Kidney (tissue), 22 donors: ENCODE measurements around the gene SIK3. TPM values are rescaled to one million over a fixed set of nuclear protein-coding genes. Genes with fewer than 3 reads are reported as not detected.
A peak's percentile ranks its signal among the peaks of the same experiment; 100 is the strongest.

ENCODE experiments used
- DNase-seq, 5 donors: peaks; one replicate each; pipeline ENCODE4 v3.0.0-alpha.2; 2013 to 2020
- FAIRE-seq: peaks from 2 replicates; lab custom pipeline; 2012; peaks lifted over from hg19 to GRCh38; lab: Jason Lieb, UNC
- H3K27ac ChIP-seq, 2 donors: one replicate each; pipeline ENCODE4 v1.7.0; 2013; ENCODE audit warnings: low read depth in 2 of 2, low read length in 2 of 2, inconsistent platforms in 1 of 2
- H3K27me3 ChIP-seq: one replicate; pipeline ENCODE4 v1.7.1; 2013; ENCODE audit warnings: low read length, inconsistent platforms; ENCODE audit not compliant: control insufficient read depth, insufficient read depth
- H3K36me3 ChIP-seq, 3 donors: one replicate each; pipeline versions ENCODE4 v1.7.0 to v1.7.1; 2013; ENCODE audit warnings: low read length in 3 of 3, control low read depth in 1 of 3, inconsistent platforms in 1 of 3; ENCODE audit not compliant: insufficient read depth in 3 of 3, control insufficient read depth in 2 of 3
- H3K4me1 ChIP-seq, 3 donors: one replicate each; pipeline versions ENCODE4 v1.7.0 to v1.7.1; 2013; ENCODE audit warnings: low read length in 3 of 3, inconsistent platforms in 1 of 3, low read depth in 1 of 3; ENCODE audit not compliant: control insufficient read depth in 2 of 3, insufficient read depth in 2 of 3
- H3K4me3 ChIP-seq, 3 donors: one replicate each; pipeline versions ENCODE4 v1.7.0 to v1.8.1; 2013; ENCODE audit warnings: low read length in 3 of 3, control low read depth in 1 of 3, inconsistent platforms in 1 of 3
- H3K9ac ChIP-seq, 3 donors: one replicate each; pipeline versions ENCODE4 v1.7.0 to v1.7.1; 2013; ENCODE audit warnings: low read length in 3 of 3, control low read depth in 1 of 3, inconsistent platforms in 1 of 3
- H3K9me3 ChIP-seq, 3 donors: one replicate each; pipeline versions ENCODE4 v1.7.0 to v1.7.1; 2013; ENCODE audit warnings: low read length in 3 of 3, control low read depth in 1 of 3, inconsistent platforms in 1 of 3; ENCODE audit not compliant: control insufficient read depth in 2 of 3, insufficient read depth in 1 of 3
- CTCF ChIP-seq: IDR thresholded peaks from 3 replicates; pipeline ENCODE4 v1.5.1; 2012; ENCODE audit warnings: mild to moderate bottlenecking, moderate library complexity, borderline replicate concordance; ENCODE audit not compliant: insufficient read depth; ENCODE audit errors: extremely low read depth
- intact Hi-C: fragments of 100-400 bp; cut with DNase I; formaldehyde crosslinking; loops from one replicate; pipeline ENCODE4 v1.11.1; 2022
- long read RNA-seq, 10 donors: library from polyadenylated mRNA in 1 of 10; unstranded in 1 of 10; transcript quantifications; one replicate each; pipeline ENCODE4 v2.0.0 and lab custom pipeline, GENCODE V29; 2021 to 2026
- polyA plus RNA-seq: library from polyadenylated mRNA; stranded (reverse); fragments of 350-450 nt; fragmentation: Illumina TruSeq; extraction: RNeasy Lipid Tissue Mini Kit (QIAGEN cat#74804); gene quantifications from one replicate; pipeline ENCODE4 v1.2.3, GENCODE V29; 2014; ENCODE audit warnings: low read depth, low replicate concordance; ENCODE audit not compliant: insufficient read depth
- total RNA-seq: library from RNA; stranded (reverse); fragmentation: NEBNext Ultra II Directional; extraction: Animal tissue kit (Norgen Biotek cat#: 25700); gene quantifications from one replicate; pipeline ENCODE4 v1.2.1, GENCODE V29; 2021
- donor health status: control.
- donor health status: control.
- donor health status: control.
- donor health status: control.
- donor health status: control.
- donor health status: DM: yes; HTN: yes; CAD: no.
- donor health status: Normal renal cell carcinoma (clear cell type).

The SIK3 gene
- total RNA-seq = 50.7 TPM
- 12.3 TPM for polyA plus RNA-seq
- long read RNA-seq, donor 1 = 0 reads
- long read RNA-seq, donor 2 = 0 reads
- long read RNA-seq, donor 3, partial matches to known transcripts = 5 of 5 reads
- long read RNA-seq, donor 3, other reads (novel, unspliced or antisense) = 0 of 5 reads
- long read RNA-seq, donor 4 = 0 reads
- long read RNA-seq, donor 5 = 0 reads
- long read RNA-seq, donor 6 = 0 reads
- long read RNA-seq, donor 7, partial matches to known transcripts = 19 of 28 reads
- long read RNA-seq, donor 7, other reads (novel, unspliced or antisense) = 9 of 28 reads
- long read RNA-seq, donor 8 = 0 reads
- long read RNA-seq, donor 9 = 0 reads
- long read RNA-seq, donor 10 = 0 reads

GRCh38 chr11:117098269-117099232 is at the start of gene SIK3:
TSS of gene SIK3 (minus strand) at chr11:117098428. CDS start at chr11:117098415, 13 bp downstream.
- Histone ChIP-seq H3K9ac (peak within 1 kb of the TSS; percentile 80 to 92 (median 92)), H3K4me3 (peak within 1 kb of the TSS; percentile 76 to 89 (median 86)), H3K27me3 (no peaks in the 10 kb centered on the region), H3K9me3 (no peaks in the 10 kb centered on the region), H3K27ac (peak within 1 kb of the TSS; percentile 95 to 97), H3K4me1 (peaks cover 15 to 18% (median 18%) of the 10 kb centered on the region in 3 donors), H3K36me3 (no peaks in the 10 kb centered on the region)
- intact Hi-C loops = no loop called here
- FAIRE-seq (no peak), DNase-seq (peak; percentile 95 to 98 (median 97))
- TF ChIP-seq CTCF = peak; percentile 46

- peaks cover 0 to 12% (median 0%) of the 10 kb centered on the region in 3 donors for H3K36me3 ChIP-seq
- FAIRE-seq (no peak), DNase-seq (no peak)
- H3K4me3 ChIP-seq = no peak overlapping the region
- H3K27me3 ChIP-seq = no peaks in the 10 kb centered on the region
- peaks cover 0 to 6% (median 3%) of the 10 kb centered on the region in 3 donors for H3K4me1 ChIP-seq
- intact Hi-C loops = no loop called here
- no peak for TF ChIP-seq CTCF
- H3K9ac ChIP-seq = peak overlapping the region in 1 of 3 donors; percentile 35
- H3K27ac ChIP-seq = no peak overlapping the region
- no peaks in the 10 kb centered on the region for H3K9me3 ChIP-seq
Measured at GRCh38 chr11:117146521-117146920, 48.3 kb upstream of the SIK3 start.

- no peak for TF ChIP-seq CTCF
- Histone ChIP-seq H3K36me3 (peaks cover 0 to 12% (median 0%) of the 10 kb centered on the region in 3 donors), H3K27ac (peak overlapping the region in 1 of 2 donors; percentile 95), H3K4me3 (peak overlapping the region; percentile 93 to 100 (median 94)), H3K4me1 (peaks cover 0 to 6% (median 3%) of the 10 kb centered on the region in 3 donors), H3K27me3 (no peaks in the 10 kb centered on the region), H3K9me3 (no peaks in the 10 kb centered on the region), H3K9ac (peak overlapping the region; percentile 6 to 93 (median 86))
- intact Hi-C loops = no loop called here
- DNase-seq (peak in 4 of 5 donors; percentile 67 to 86 (median 76)), FAIRE-seq (no peak)
Measured at GRCh38 chr11:117145393-117145761, 47.1 kb upstream of the SIK3 start.
